T-helper 1 cell (primary cell): ENCODE measurements around the gene MTMR3.

Source experiments
- DNase-seq, 5 donors: peaks; one replicate each; pipeline ENCODE4 v3.0.0-alpha.2; 2012 to 2020

The MTMR3 gene

DNA sequence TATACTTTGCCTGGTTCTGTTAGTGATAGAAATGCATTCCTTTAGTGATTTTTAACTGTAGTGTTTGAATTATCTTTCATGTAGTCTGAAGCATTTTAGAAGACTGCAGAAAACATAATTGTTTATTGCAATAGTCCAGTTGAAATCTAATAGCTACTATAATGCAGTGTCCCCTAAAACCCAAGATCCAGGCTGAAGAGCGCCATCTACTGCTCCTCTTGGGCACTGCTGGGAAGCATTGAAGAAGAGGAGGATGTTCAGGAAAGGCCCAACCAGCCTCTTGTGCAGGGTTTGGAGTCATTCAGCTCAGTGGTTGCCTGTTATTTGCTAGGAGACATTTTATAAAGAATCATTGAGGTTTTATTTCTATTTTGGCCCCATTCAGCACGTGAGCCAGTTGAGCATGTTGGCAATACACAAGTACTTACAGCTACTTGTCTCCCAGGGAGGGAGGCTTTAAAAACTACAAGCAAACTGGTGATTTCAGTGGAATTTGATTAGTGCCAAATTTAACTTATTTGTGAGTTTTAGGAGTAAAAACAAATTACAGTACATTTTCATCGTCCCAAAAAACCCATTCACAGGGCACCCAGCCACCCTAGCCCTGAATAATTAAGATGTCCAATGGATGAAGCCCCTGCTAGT lies 122.4 kb downstream of the MTMR3 start:
- DNase-seq, result peak in 4 of 5 donors; percentile 19 to 52 (median 38)

DNA sequence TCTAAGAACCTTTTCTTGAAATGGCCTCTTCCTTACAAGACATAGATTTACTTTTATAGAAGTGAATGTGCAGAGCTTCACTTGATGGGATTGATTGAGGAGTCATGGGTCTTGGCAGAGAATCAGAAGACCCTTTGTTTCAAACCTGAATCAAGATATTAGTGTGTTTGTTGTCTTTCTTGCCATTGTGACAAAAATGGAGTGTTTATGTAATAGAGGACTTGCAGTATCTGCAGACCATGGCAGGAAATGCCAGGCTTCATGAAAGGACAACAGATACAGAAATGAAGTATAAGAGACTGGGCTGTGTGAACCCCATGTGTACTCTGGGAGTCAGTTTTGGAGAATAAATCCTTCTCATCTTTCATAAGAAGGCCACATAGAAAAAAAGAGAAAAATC lies 124.4 kb downstream of the MTMR3 start:
- DNase-seq, result no peak

DNA sequence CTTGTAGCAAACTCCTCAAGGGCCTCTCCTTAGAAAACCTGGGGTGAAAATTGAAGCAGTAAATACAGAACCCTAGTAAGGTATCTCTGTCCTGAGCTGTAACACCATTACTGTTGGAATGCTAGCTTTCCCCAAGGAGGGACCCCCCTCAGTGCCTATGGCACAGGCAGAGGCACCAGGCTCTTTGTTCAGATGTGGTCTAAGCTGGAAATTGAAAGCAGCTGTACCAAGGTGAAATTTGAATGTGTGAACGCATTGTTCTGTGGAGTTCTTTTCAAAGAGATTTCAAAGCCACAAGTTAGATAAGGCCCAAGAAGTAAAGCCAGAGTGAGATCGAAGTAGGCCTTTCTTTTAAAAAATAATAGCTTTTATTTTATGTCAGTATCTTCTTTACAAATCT lies 125.4 kb downstream of the MTMR3 start:
- no peak for DNase-seq

DNA sequence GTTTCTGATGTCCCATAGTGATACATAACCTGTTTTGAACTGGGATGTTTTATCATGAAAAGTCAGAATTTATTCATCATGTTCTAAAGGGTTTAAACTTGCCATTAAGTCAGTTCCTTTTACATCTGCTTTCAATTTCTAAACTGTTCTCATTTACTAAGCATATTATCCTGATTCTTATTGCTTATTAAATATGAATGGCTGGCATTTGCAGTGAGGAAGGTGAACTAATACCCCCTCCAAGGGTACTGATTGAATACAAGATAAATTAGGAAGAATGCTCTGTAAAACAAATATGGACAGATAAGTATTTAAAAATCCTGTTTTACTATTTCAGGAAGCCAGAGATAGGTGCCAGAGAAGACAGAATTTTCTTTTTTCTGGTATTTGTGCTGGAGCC lies 126.5 kb downstream of the MTMR3 start:
- DNase-seq, result no peak

- no peak for DNase-seq
Observed at GRCh38 chr22:30010789-30011405, 127.9 kb downstream of the MTMR3 start.

DNA sequence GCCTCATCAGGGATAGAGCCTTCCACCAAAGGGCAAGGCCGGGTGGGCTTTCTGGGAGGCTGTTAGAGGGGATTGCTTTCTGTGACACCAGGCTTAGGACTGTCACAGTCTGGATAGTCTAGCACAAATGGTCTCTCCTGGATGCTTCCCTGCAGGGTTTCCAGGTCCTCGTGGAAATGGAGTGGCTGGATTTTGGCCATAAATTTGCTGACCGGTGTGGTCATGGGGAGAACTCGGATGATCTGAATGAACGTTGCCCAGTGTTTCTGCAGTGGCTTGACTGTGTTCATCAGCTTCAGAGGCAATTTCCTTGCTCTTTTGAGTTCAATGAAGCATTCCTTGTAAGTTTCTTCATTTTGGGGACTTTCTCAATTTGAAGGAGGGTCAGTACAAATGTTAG lies 130.2 kb downstream of the MTMR3 start:
- no peak for DNase-seq

DNA sequence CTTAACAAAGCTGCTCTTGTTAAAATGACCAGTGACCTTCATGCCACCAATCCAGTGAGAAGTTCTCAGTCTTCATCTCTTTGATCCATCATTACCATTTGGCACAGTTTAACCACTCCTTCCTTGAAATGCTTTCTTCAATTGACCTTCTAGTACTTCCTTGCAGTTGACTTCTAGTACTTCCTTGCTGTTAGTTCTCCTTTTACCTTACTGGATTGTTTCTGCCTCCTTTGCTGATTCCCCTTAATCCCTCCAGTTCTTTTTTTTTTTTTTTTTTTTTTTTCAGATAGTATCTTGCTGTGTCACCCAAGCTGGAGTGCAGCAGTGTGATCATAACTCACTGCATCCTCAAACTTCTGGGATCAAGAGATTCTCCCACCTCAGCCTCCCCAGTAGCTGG lies 131.3 kb downstream of the MTMR3 start:
- no peak for DNase-seq

DNA sequence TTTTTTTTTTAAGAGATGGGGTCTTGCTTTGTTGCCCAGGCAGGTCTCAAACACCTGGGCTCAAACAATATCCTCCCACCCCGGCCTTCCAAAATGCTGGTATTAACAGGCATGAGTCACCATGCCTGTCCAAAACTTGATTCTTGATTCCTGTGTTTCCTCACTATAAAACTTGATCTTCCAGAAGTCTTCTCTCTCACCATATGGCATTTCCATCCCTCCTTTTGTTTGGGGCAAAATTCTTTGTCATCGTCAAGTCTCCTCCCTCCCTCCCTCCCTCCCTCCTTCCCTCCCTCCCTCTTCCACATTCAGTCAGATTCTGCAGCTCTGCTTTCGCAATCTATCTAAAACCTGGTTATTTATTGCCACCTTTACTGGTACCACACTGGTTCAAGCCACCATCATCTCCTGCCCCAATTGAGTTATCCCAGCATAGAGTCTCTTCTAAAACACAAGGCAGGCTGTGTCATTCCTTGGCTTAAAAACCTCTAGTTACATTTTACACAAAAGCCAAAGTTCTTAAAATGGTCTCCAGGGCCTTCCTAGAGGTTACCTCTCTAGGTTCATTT lies 132.3 kb downstream of the MTMR3 start:
- no peak for DNase-seq

DNA sequence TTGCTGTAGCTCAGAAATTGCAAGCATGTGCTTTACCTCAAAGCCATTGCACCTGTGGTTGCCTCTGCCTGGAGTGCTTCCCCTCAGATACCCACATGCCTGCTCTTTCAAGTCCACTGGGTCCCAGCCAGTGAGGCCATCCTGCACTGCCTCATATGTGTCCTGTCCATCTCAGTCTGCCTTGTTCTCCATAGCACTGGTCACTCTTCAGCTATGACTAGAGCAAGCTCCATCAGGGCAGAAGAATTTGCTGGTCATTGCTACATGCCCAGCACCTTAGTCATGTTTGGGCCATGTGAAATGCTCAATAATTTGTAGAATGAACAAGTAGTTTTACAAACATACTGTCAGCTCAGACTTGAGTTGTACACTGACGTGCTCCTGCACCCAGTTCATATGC lies 132.9 kb downstream of the MTMR3 start:
- DNase-seq, result no peak

DNA sequence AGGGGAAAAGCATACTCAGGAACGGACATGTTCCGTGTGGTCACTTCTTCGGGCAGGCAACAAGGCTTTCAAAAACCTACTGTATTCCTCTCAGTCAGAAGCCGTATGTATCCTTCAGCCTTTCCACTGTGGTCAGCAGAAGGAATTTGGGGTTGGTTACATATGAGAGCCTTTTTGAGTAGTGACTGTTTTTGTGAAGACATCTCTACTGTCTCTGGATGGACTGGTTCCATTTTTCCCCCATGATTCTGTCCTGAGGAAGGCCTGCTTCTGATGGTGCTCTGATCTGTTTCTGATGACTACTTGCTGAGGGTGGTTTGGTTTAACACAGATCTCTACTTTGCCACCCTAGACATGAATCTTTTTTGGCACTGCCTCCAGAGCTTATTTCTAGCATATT lies 133.6 kb downstream of the MTMR3 start:
- no peak for DNase-seq

GRCh38 chr22:30017375-30018223 lies 134.6 kb downstream of the MTMR3 start:
- no peak for DNase-seq

DNA sequence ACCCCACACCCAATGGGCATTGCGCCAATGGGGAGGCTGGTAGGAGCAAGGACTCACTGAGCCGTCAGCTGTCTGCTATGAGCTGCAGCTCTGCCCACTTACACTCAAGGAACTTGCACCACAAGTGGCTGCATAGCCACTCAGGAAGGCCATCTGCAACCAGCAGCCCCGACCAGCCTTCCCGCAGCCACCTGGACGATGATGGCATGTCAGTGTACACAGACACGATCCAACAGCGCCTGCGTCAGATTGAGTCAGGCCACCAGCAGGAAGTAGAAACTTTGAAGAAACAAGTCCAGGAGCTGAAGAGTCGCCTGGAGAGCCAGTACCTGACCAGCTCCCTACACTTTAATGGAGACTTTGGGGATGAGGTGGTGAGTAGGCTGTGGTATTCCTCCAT lies 137.5 kb downstream of the MTMR3 start:
- no peak for DNase-seq

DNA sequence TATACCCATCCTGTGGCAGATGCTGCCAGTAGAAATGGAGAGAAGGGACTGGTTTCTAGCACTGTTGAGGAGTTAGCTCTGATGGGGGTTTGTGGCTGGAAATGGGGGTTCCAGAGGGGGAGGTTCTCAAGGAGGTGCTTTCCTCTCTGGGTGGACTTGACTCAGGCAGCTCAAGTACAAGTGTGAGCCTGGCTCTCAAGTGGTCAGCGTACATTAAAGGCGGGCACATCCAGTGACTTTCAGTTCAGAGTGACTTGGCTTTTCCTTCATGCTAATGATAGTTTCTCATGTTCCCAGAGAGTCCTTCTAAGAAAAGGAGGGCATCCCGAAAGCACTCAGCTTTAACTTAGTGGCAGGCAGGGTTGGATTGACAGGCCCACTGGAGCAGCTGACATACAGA lies 138.4 kb downstream of the MTMR3 start:
- no peak for DNase-seq

GRCh38 chr22:30021881-30022619 lies 139.1 kb downstream of the MTMR3 start:
- no peak for DNase-seq

- no peak for DNase-seq
Observed at GRCh38 chr22:30023099-30023660, 140.2 kb downstream of the MTMR3 start.

DNA sequence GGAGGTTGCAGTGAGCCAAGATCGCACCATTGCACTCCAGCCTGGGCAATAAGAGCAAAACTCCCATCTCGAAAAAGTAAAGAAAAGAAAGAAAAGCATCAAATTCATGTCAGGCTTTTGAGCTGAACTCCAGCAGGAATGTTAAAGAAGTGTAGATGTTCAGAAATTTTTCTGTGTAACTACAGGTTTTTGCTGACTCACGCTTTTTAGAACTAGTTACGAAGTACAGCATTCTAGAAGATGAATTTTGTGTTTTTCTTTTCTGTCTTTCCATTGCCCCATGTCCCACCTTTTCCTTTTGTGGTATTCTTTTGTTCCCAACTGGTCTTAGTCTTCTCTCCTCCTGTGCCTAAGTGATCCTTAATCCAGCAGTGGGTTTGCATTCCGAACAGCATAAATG lies 141.3 kb downstream of the MTMR3 start:
- DNase-seq, result no peak

GRCh38 chr22:30025221-30025620 lies 142.2 kb downstream of the MTMR3 start:
- DNase-seq, result no peak

- DNase-seq, result no peak
Observed at GRCh38 chr22:30026756-30027155, 143.8 kb downstream of the MTMR3 start.

DNA sequence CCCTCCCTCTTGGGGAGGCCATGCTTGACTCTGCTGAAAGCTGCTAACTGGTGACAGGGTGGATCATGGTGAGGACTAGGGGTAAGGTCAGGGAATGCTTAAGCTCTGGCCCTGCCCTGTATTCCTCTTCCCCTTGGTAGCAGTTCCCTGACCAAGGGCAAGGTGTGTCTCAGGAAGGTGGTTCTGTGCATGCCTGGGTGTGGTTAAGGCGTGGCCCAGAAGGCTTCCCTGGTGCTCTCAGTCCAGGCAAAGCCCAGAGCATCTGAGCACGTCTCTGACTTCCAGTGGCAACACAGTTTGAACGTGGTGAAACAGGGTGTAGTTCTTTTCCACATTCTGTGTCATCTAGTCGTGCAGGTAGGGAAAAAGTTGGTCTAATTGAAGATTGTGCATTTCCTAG lies 144.2 kb downstream of the MTMR3 start:
- DNase-seq, result no peak

- no peak for DNase-seq
Observed at GRCh38 chr22:30027791-30028190, 144.8 kb downstream of the MTMR3 start.

DNA sequence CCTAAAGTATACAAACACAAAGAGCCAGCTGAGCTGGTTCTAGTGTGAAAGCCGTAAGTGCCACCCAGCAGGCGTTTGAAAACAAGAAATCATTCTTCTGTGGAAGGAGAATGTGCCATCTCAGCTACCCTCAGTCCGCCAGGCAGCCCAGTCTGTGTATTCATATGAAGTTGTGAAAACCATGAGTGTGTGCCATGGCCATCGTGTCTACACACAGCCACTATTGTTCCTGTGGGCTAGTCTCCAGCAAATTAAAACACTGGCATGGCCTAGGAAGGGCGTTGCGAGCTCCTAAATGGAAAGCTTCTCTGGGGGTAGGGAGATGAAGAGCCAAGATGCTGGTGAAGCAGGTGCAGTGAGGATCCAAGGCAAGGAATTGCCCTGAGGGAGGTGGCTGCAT lies 145.8 kb downstream of the MTMR3 start:
- no peak for DNase-seq

DNA sequence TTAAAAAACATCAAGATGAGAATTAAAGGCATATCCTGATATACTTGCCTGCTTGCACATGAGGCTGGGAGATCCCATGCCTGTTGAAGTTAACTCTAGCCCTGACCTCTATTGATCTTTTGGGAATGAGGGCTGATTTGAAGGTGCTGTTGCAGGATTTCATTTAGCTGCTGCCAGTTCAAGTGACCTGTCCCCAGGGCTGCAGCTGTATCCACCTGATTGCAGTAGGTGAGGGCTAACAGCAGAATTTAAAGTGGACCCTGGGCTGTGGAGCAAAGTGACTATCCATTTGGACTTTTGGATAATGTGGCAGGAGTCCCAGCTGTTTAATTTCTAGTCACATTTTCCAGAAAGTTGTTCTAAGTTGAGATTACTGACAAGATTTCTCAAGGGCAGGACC lies 146.5 kb downstream of the MTMR3 start:
- DNase-seq, result no peak

- DNase-seq, result no peak
Observed at GRCh38 chr22:30030329-30030728, 147.4 kb downstream of the MTMR3 start.
